ENCODE results near the gene MMP21. TPM values are rescaled to one million over a fixed set of nuclear protein-coding genes. Genes with fewer than 3 reads are reported as not detected.

MMP21 gene
- total and polyA plus RNA-seq, 2 of the 13 experiments (the other 11 are each of a cell fraction or from before 2014, with no cell fraction given), result not detected

- no peak for TF ChIP-seq ZBTB26 (CRISPR knock-in tag; IDR thresholded peaks at IDR 0.05; ENCODE audit: borderline replicate concordance)
- TF ChIP-seq ZFP1 (CRISPR knock-in tag; IDR thresholded peaks at IDR 0.05), result no peak
- TF ChIP-seq FIP1L1 (IDR thresholded peaks at IDR 0.05; ENCODE audit: borderline replicate concordance, insufficient read depth, low read depth, low read length), result no peak
Observed at GRCh38 chr10:125772112-125772863, 3.3 kb downstream of the MMP21 start (continued).

- ChIA-PET POLR2A (no interaction called here), CTCF (ENCODE audit: low intra/inter-chr PET ratio, low total read pairs) (no interaction called here)
- Histone ChIP-seq H3K4me2 (ENCODE audit: low read depth, low read length) (no peak overlapping the region), H3K79me2 (ENCODE audit: insufficient read depth, low read length) (no peaks in the 10 kb centered on the region), H3K27me3 (ENCODE audit: control insufficient read depth in 1 of 2, insufficient read depth in 2 of 2, low read length in 2 of 2) (no peaks in the 10 kb centered on the region; a peak in 1 of 5 replicates), H3K9ac (ENCODE audit: insufficient read depth, low read depth, low read length) (no peak overlapping the region), H3K4me1 (ENCODE audit: insufficient read depth, low read length) (peaks cover 12% of the 10 kb centered on the region; the same call in 1 of the 2 replicates), H4K20me1 (ENCODE audit: insufficient read depth, low read length) (no peaks in the 10 kb centered on the region), H3K9me3 (ENCODE audit: low read length) (no peaks in the 10 kb centered on the region), H3K36me3 (replicated peaks in 1 of 2; ENCODE audit: control insufficient read depth in 1 of 2, insufficient read depth in 2 of 2, low read length in 2 of 2) (peaks cover 0 to under 1% of the 10 kb centered on the region in 2 experiments; a peak in 2 of 5 replicates), H3K4me3 (replicated peaks in 1 of 3; ENCODE audit: insufficient read depth in 1 of 3, low read depth in 2 of 3, low read length in 3 of 3) (no peak overlapping the region), H3K27ac (ENCODE audit: extremely low read length, insufficient read depth, low read length) (no peak overlapping the region), H2AFZ (ENCODE audit: low read length) (no peak overlapping the region)
- FAIRE-seq (no peak), ATAC-seq (no peak), DNase-seq (ENCODE audit: low spot score) (no peak)
- in situ Hi-C loops (cut with HindIII; ENCODE audit: extremely low pct_ligation_motif_present, low pct_unique_long_range_greater_than_20kb), result no loop called here
- no TSS peak for BruUV-seq (replicated peaks)
- intact Hi-C loops (cut with micrococcal nuclease; ENCODE audit: unreplicated experiment), result loop anchor here (10.0 kb wide), 1 partner anchor 54 kb away; the partner anchor contains the start of genes BCCIP and UROS
- WGBS (ENCODE audit: low lambda C conversion rate), result 93% methylated on average over 5 of the region's 5 CpGs
- no peak for TF ChIP-seq MXD4 (CRISPR knock-in tag; IDR thresholded peaks at IDR 0.05)
- TF ChIP-seq ARNT (IDR thresholded peaks at IDR 0.05), result no peak
- TF ChIP-seq FOXC1 (CRISPR knock-in tag; IDR thresholded peaks at IDR 0.05; ENCODE audit: borderline replicate concordance), result no peak
- TF ChIP-seq POLR2G (IDR thresholded peaks at IDR 0.05; ENCODE audit: low read depth, low read length), result no peak
- TF ChIP-seq GLMP (CRISPR knock-in tag; IDR thresholded peaks at IDR 0.05; ENCODE audit: borderline replicate concordance), result no peak
- TF ChIP-seq NFKB2 (CRISPR knock-in tag; IDR thresholded peaks at IDR 0.05; ENCODE audit: borderline replicate concordance), result no peak
- no peak for TF ChIP-seq THYN1 (CRISPR knock-in tag; IDR thresholded peaks at IDR 0.05; ENCODE audit: borderline replicate concordance, low read depth)
- no peak for TF ChIP-seq SRY (CRISPR knock-in tag; IDR thresholded peaks at IDR 0.05)
- no peak for TF ChIP-seq HCFC1 (IDR thresholded peaks at IDR 0.05; ENCODE audit: low read depth, low read length)
- no peak for TF ChIP-seq E2F2 (CRISPR knock-in tag; IDR thresholded peaks at IDR 0.05; ENCODE audit: borderline replicate concordance)
- no peak for TF ChIP-seq ZNF224 (CRISPR knock-in tag; IDR thresholded peaks at IDR 0.05)
- no peak for TF ChIP-seq SATB2 (CRISPR knock-in tag; IDR thresholded peaks at IDR 0.05)
- TF ChIP-seq ZNF678 (CRISPR knock-in tag; IDR thresholded peaks at IDR 0.05), result no peak
- TF ChIP-seq ZNF441 (CRISPR knock-in tag; IDR thresholded peaks at IDR 0.05; ENCODE audit: borderline replicate concordance), result no peak
- no peak for TF ChIP-seq NONO (IDR thresholded peaks at IDR 0.05)
- TF ChIP-seq NONO (CRISPR knock-in tag; conservative IDR thresholded peaks at IDR 0.05), result no peak
- no peak for TF ChIP-seq ELK4 (CRISPR knock-in tag; IDR thresholded peaks at IDR 0.05; ENCODE audit: borderline replicate concordance)
Observed at GRCh38 chr10:125770844-125771243, 4.8 kb downstream of the MMP21 start.
